Caco-2 (cell line): ENCODE data around the gene CCDC197. TPM values are rescaled to one million over a fixed set of nuclear protein-coding genes. Genes with fewer than 3 reads are reported as not detected.

ENCODE experiments used
- BruUV-seq: library from RNA; stranded (reverse); fragments of 400-500 nt; replicated peaks from 2 replicates; lab custom pipeline; 2021; lab: Mats Ljungman, UMichigan
- CTCF ChIA-PET: fragments of 300-600 bp; sonication (Branson Sonifier 250); formaldehyde crosslinking; loops from one replicate; lab custom pipeline; 2022; ENCODE audit warnings: antibody characterized with exemption; lab: Charles Lee
- POLR2A ChIA-PET: fragments of 300-600 bp; sonication (Branson Sonifier 250); formaldehyde crosslinking; loops from one replicate; lab custom pipeline; 2022; ENCODE audit warnings: antibody characterized with exemption; lab: Charles Lee
- DNase-seq, 2 experiments: peaks; one replicate each; pipeline versions ENCODE4 v3.0.0 to v3.0.0-alpha.2; 2020 to 2022
- H3K27me3 ChIP-seq: replicated peaks from 2 replicates; pipeline ENCODE4 v1.6.0; 2011; ENCODE audit warnings: low read length; ENCODE audit not compliant: control insufficient read depth, insufficient read depth
- H3K36me3 ChIP-seq: 2 replicates; pipeline ENCODE4 v1.5.1; 2011; ENCODE audit warnings: low read length; ENCODE audit not compliant: control insufficient read depth, insufficient read depth
- H3K4me1 ChIP-seq: fragments of 250-450 bp; sonication (Bioruptor Pico); 2 replicates; pipeline ENCODE4 v1.5.1; 2020; ENCODE audit warnings: mild to moderate bottlenecking
- H3K4me3 ChIP-seq: 2 replicates; pipeline ENCODE4 v1.5.1; 2011; ENCODE audit warnings: low read depth, mild to moderate bottlenecking, control low read depth, low read length
- H3K9me3 ChIP-seq: fragments of 250-450 bp; sonication (Bioruptor Pico); 2 replicates; pipeline ENCODE4 v1.5.1; 2020; ENCODE audit warnings: mild to moderate bottlenecking, moderate library complexity
- H3K27ac Mint-ChIP-seq: one replicate; pipeline ENCODE4 v1.8.0; 2022; ENCODE audit warnings: mixed read lengths; ENCODE audit not compliant: unreplicated experiment
- H3K27me3 Mint-ChIP-seq: one replicate; pipeline ENCODE4 v1.8.0; 2022; ENCODE audit warnings: mixed read lengths; ENCODE audit not compliant: insufficient read depth, unreplicated experiment
- H3K36me3 Mint-ChIP-seq: one replicate; pipeline ENCODE4 v1.8.0; 2022; ENCODE audit warnings: mild to moderate bottlenecking, mixed read lengths; ENCODE audit not compliant: insufficient read depth, unreplicated experiment
- H3K4me1 Mint-ChIP-seq: one replicate; pipeline ENCODE4 v1.8.0; 2022; ENCODE audit warnings: low read depth, mixed read lengths; ENCODE audit not compliant: unreplicated experiment
- H3K4me3 Mint-ChIP-seq: one replicate; pipeline ENCODE4 v1.8.0; 2022; ENCODE audit warnings: mild to moderate bottlenecking, moderate library complexity, mixed read lengths; ENCODE audit not compliant: unreplicated experiment
- H3K9me3 Mint-ChIP-seq: one replicate; pipeline ENCODE4 v1.8.0; 2022; ENCODE audit warnings: mixed read lengths; ENCODE audit not compliant: unreplicated experiment
- intact Hi-C: fragments of 100-400 bp; cut with micrococcal nuclease; formaldehyde crosslinking; loops from one replicate; pipeline ENCODE4 v1.10.0; 2022; ENCODE audit not compliant: unreplicated experiment
- total RNA-seq: library from RNA; stranded (reverse); gene quantifications from 2 replicates; pipeline ENCODE4 v1.2.3, GENCODE V29; 2022
- TF ChIP-seq, protein P1 (sequence below), 2 experiments: fragments of 200-600 bp in 1 of 2; IDR thresholded peaks; 1 replicate in 1 of 2; 2 replicates in 1 of 2; pipeline versions ENCODE4 v1.5.1 to v1.8.0; 2011 to 2022; ENCODE audit warnings: antibody characterized with exemption in 1 of 2, control low read depth in 1 of 2, inconsistent platforms in 1 of 2, low read depth in 1 of 2, low read length in 1 of 2, mild to moderate bottlenecking in 1 of 2, moderate library complexity in 1 of 2; ENCODE audit not compliant: insufficient read depth in 1 of 2, severe bottlenecking in 1 of 2, unreplicated experiment in 1 of 2

Gene CCDC197
- total RNA-seq, 1 experiment from 2014 or later, result not detected

DNA sequence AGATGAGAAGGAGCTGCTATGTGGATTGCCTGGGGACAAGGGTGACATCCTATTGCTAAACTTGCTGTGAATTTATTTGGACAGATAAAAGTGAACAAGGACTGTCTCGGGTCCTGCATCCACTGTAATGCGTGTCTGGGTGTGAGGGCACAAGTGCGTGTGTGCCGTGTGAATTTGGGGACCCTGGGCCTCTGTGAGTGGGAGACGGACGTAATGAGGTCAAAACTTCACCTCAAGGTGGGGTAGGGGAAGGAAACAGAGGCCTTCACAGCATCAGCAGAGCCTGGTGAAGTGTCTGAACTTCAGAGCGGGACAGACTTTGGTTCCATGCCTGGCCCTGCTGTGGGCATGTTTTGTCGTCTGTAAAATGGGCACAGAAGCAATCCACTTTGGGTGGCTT lies 35.5 kb upstream of the CCDC197 start:
- Mint-ChIP-seq H3K27ac (no peak overlapping the region), H3K4me3 (no peak overlapping the region), H3K4me1 (peaks cover 14% of the 10 kb centered on the region), H3K9me3 (no peaks in the 10 kb centered on the region), H3K27me3 (no peaks in the 10 kb centered on the region), H3K36me3 (no peaks in the 10 kb centered on the region)
- Histone ChIP-seq H3K36me3 (no peaks in the 10 kb centered on the region), H3K9me3 (no peaks in the 10 kb centered on the region), H3K4me1 (peaks cover 51% of the 10 kb centered on the region), H3K27me3 (no peaks in the 10 kb centered on the region), H3K4me3 (no peak overlapping the region)
- POLR2A ChIA-PET, result no interaction called here
- CTCF ChIA-PET, result no interaction called here
- BruUV-seq, result no TSS peak
- TF ChIP-seq, protein P1, sequence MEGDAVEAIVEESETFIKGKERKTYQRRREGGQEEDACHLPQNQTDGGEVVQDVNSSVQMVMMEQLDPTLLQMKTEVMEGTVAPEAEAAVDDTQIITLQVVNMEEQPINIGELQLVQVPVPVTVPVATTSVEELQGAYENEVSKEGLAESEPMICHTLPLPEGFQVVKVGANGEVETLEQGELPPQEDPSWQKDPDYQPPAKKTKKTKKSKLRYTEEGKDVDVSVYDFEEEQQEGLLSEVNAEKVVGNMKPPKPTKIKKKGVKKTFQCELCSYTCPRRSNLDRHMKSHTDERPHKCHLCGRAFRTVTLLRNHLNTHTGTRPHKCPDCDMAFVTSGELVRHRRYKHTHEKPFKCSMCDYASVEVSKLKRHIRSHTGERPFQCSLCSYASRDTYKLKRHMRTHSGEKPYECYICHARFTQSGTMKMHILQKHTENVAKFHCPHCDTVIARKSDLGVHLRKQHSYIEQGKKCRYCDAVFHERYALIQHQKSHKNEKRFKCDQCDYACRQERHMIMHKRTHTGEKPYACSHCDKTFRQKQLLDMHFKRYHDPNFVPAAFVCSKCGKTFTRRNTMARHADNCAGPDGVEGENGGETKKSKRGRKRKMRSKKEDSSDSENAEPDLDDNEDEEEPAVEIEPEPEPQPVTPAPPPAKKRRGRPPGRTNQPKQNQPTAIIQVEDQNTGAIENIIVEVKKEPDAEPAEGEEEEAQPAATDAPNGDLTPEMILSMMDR (IDR thresholded peaks at IDR 0.05; ENCODE audit: insufficient read depth in 1 of 2, low read depth in 1 of 2, low read length in 1 of 2, severe bottlenecking in 1 of 2, unreplicated experiment in 1 of 2), result no peak
- intact Hi-C loops, result no loop called here
- DNase-seq, result no peak

DNA sequence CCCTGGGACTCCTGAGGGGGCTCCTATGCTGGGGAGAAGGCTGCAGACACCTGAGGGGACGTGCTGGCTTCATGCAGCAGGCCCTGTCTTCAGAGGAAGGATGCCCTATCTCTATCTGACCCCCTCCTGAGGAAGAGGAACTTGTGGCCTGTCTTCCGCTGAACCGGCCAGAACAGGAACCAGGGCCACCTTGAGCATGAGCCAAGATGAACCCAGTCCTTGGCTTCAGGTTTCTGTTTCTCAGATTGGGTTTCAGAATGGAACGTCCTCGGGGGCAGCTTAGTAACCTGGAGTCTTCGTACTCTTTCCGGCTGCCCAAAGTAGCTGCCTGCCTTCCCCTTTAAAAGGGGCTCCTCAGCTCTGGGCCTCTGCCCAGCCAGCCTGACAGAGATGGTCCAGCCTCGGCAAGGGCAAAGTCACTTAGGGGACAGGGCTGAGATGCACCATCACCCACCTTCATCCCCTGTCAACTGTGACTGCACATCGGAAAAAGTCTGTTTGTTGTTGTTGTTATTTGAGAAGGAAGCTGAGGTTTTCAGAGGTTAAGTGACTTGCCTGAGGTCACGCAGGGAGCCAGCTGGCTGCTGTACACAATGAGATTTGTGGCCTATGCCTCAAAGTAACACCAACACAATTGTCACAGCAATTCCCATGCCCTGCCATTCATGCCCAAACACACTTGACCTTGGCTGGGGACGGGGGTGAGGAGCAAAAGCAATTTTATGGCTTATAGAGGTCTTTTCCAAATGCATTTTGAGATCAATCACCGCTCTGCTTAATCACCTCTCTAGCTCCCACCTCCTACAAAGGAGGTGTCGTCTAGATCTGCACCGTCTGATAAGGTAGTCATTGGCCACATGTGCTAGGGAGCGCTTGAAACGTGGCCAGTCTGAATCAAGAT lies 34.1 kb upstream of the CCDC197 start:
- CTCF ChIA-PET, result interaction anchor here (0.6 kb wide), 1 partner anchor 9 kb away, joined by 3 read pairs; no protein-coding TSS in a partner anchor
- intact Hi-C loops, result no loop called here

DNA sequence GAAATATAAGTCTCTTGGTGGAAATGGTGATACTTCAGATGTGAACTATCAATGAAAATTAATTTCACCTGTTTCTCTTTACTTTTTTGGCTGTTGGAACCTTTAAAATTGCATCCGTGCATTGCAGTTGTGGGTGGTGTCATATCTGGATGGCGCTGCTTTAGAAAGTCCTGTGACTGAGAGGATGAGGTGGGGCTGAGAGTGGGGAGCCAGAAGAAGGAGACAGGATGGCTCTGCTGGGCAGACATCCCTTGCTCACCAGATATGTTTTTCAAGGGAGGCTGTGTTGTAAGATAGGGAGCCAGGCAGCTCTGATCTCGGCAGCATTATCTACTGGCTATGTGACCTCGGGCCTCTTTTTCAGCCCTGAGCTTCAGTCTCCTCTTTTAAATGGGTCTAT lies 33.4 kb upstream of the CCDC197 start:
- H3K27me3 ChIP-seq, result no peaks in the 10 kb centered on the region
- intact Hi-C loops, result no loop called here
- TF ChIP-seq, protein P1 (IDR thresholded peaks at IDR 0.05; ENCODE audit: insufficient read depth in 1 of 2, low read depth in 1 of 2, low read length in 1 of 2, severe bottlenecking in 1 of 2, unreplicated experiment in 1 of 2), result no peak
- H3K4me1 Mint-ChIP-seq, result peaks cover 14% of the 10 kb centered on the region
- ChIA-PET POLR2A (no interaction called here), CTCF (interaction anchor here (0.6 kb wide), 1 partner anchor 8 kb away, joined by 3 read pairs; no protein-coding TSS in a partner anchor)
- H3K36me3 ChIP-seq, result no peaks in the 10 kb centered on the region
- H3K9me3 Mint-ChIP-seq, result no peaks in the 10 kb centered on the region
- no peak overlapping the region for H3K27ac Mint-ChIP-seq
- no peak for DNase-seq
- H3K4me1 ChIP-seq, result peaks cover 35% of the 10 kb centered on the region
- no peaks in the 10 kb centered on the region for H3K9me3 ChIP-seq
- no peak overlapping the region for H3K4me3 ChIP-seq
- no peaks in the 10 kb centered on the region for H3K27me3 Mint-ChIP-seq
- no peaks in the 10 kb centered on the region for H3K36me3 Mint-ChIP-seq
- no peak overlapping the region for H3K4me3 Mint-ChIP-seq
- BruUV-seq, result no TSS peak

More for the DNA sequence above, 34.1 kb upstream of the CCDC197 start:
- H3K27ac Mint-ChIP-seq, result no peak overlapping the region
- H3K4me3 ChIP-seq, result no peak overlapping the region
- no TSS peak for BruUV-seq
- POLR2A ChIA-PET, result no interaction called here
- no peak overlapping the region for H3K4me3 Mint-ChIP-seq
- H3K36me3 ChIP-seq, result no peaks in the 10 kb centered on the region
- H3K4me1 Mint-ChIP-seq, result peaks cover 14% of the 10 kb centered on the region
- no peak for DNase-seq
- H3K9me3 ChIP-seq, result no peaks in the 10 kb centered on the region
- H3K36me3 Mint-ChIP-seq, result no peaks in the 10 kb centered on the region
- H3K4me1 ChIP-seq, result peaks cover 42% of the 10 kb centered on the region
- no peaks in the 10 kb centered on the region for H3K27me3 ChIP-seq
- H3K27me3 Mint-ChIP-seq, result no peaks in the 10 kb centered on the region
- H3K9me3 Mint-ChIP-seq, result no peaks in the 10 kb centered on the region
- TF ChIP-seq, protein P1 (IDR thresholded peaks at IDR 0.05; ENCODE audit: insufficient read depth in 1 of 2, low read depth in 1 of 2, low read length in 1 of 2, severe bottlenecking in 1 of 2, unreplicated experiment in 1 of 2), result no peak
